HL-60 (cell line): ENCODE data around the gene ARID5B.

Source experiments
- DNase-seq, 2 experiments: peaks; one replicate each; pipeline ENCODE4 v3.0.0-alpha.2; 2010 to 2020; ENCODE audit warnings: low read depth in 1 of 2, low spot score in 1 of 2
- H3K27ac ChIP-seq: fragments of 250-450 bp; sonication (Bioruptor Pico); replicated peaks from 2 replicates; pipeline ENCODE4 v1.5.1; 2020; ENCODE audit warnings: mild to moderate bottlenecking, moderate library complexity
- H3K27me3 ChIP-seq: fragments of 250-450 bp; sonication (Bioruptor Pico); 2 replicates; pipeline ENCODE4 v1.5.1; 2021; ENCODE audit warnings: mild to moderate bottlenecking, moderate library complexity; ENCODE audit not compliant: insufficient read depth, poor library complexity, severe bottlenecking
- H3K4me3 ChIP-seq: replicated peaks from 2 replicates; pipeline ENCODE4 v1.5.1; 2011; ENCODE audit warnings: mild to moderate bottlenecking, control low read depth, low read length; ENCODE audit not compliant: insufficient read depth
- CTCF ChIP-seq: IDR thresholded peaks from one replicate; pipeline ENCODE4 v1.5.1; 2011; ENCODE audit warnings: low read length, control low read depth, inconsistent platforms; ENCODE audit not compliant: insufficient read depth
- GABPA ChIP-seq: IDR thresholded peaks from 2 replicates; pipeline ENCODE4 v1.6.1; 2012; ENCODE audit warnings: low read depth
- POLR2AphosphoS5 ChIP-seq: IDR thresholded peaks from 2 replicates; pipeline ENCODE4 v1.6.1; 2012; ENCODE audit warnings: low read depth
- REST ChIP-seq: IDR thresholded peaks from 2 replicates; pipeline ENCODE4 v1.6.1; 2012; ENCODE audit warnings: low read depth; ENCODE audit not compliant: insufficient replicate concordance
- SPI1 ChIP-seq: IDR thresholded peaks from 2 replicates; pipeline ENCODE4 v1.6.1; 2012; ENCODE audit warnings: low read depth, mild to moderate bottlenecking, borderline replicate concordance

ARID5B gene

GRCh38 chr10:62058476-62058875 is 157.0 kb downstream of the ARID5B start:
- no peak for DNase-seq
- H3K4me3 ChIP-seq = no peak overlapping the region
- H3K27me3 ChIP-seq = no peaks in the 10 kb centered on the region
- TF ChIP-seq REST = no peak
- TF ChIP-seq CTCF = no peak
- TF ChIP-seq POLR2AphosphoS5 = no peak
- no peak for TF ChIP-seq GABPA
- TF ChIP-seq SPI1 = no peak
- H3K27ac ChIP-seq = no peak overlapping the region

- Histone ChIP-seq H3K4me3 (no peak overlapping the region), H3K27me3 (no peaks in the 10 kb centered on the region), H3K27ac (no peak overlapping the region)
- DNase-seq = no peak
- no peak for TF ChIP-seq REST
- TF ChIP-seq SPI1 = no peak
- no peak for TF ChIP-seq GABPA
- TF ChIP-seq CTCF = no peak
- no peak for TF ChIP-seq POLR2AphosphoS5
Observed at GRCh38 chr10:62058896-62059216, 157.4 kb downstream of the ARID5B start.

- no peak overlapping the region for H3K4me3 ChIP-seq
- no peak for DNase-seq
Observed at GRCh38 chr10:62059217-62059920, 157.9 kb downstream of the ARID5B start.

More at GRCh38 chr10:62059217-62059920, 157.9 kb downstream of the ARID5B start:
- Histone ChIP-seq H3K27me3 (no peaks in the 10 kb centered on the region), H3K27ac (no peak overlapping the region)
- TF ChIP-seq REST (no peak), SPI1 (no peak), POLR2AphosphoS5 (no peak), CTCF (no peak), GABPA (no peak)
